ENCODE measurements around the gene FARS2.

The FARS2 gene

DNA sequence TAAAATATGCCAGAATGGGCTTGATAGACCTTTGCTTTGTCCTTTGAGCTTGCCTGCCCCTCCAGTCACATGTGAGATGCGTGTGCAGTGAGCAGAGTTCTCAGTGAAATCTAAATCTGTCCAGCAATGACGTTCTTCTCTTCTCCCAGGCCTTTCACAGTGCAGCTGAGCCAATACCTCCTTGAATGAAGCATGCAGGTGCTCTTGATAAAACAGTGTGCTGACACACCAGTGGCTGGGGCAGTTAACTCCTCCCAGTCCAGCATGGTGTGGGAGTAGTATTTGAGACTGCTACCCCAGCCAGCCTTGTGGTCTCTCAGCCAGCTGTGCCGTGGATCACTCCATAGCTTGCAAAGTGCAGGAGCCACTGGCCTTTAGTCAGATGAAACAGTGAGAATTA, 240.5 kb downstream of the FARS2 start:
- H3K9me3 ChIP-seq (ENCODE audit: insufficient read depth, low read depth, low read length) = no peaks in the 10 kb centered on the region
- H3K4me1 ChIP-seq (ENCODE audit: control insufficient read depth in 1 of 2, insufficient read depth in 2 of 2, low read length in 2 of 2) = no peaks in the 10 kb centered on the region
- H3K4ac ChIP-seq (ENCODE audit: low read depth, low read length) = no peak overlapping the region
- no peak overlapping the region for H4K12ac ChIP-seq (ENCODE audit: low read depth, low read length)
- H2BK5ac ChIP-seq (ENCODE audit: low read depth, low read length, poor library complexity) = no peak overlapping the region
- WGBS (ENCODE audit: extremely low coverage, insufficient coverage, insufficient read length) = no CpG with 5 or more reads among the region's 3 CpGs
- no peak overlapping the region for H3K27ac ChIP-seq (ENCODE audit: low read depth, low read length)
- H3K9ac ChIP-seq (ENCODE audit: low read length) = no peak overlapping the region
- H2AFZ ChIP-seq (ENCODE audit: insufficient read depth, low read length, poor library complexity) = no peak overlapping the region
- no peak overlapping the region for H2BK120ac ChIP-seq (ENCODE audit: insufficient read depth, low read length, poor library complexity)
- H4K8ac ChIP-seq (ENCODE audit: low read depth, low read length) = no peak overlapping the region
- no peak overlapping the region for H3K4me2 ChIP-seq (ENCODE audit: low read length)
- H3K14ac ChIP-seq (ENCODE audit: low read length) = no peak overlapping the region
- no peak for DNase-seq
- H2AK5ac ChIP-seq (ENCODE audit: low read length) = no peak overlapping the region
- H3K23ac ChIP-seq (ENCODE audit: low read length) = no peak overlapping the region
- no peak overlapping the region for H2BK12ac ChIP-seq (ENCODE audit: low read length)
- no peaks in the 10 kb centered on the region for H3K27me3 ChIP-seq (ENCODE audit: insufficient read depth, low read length)
- no peak overlapping the region for H3K4me3 ChIP-seq (ENCODE audit: low read depth, low read length)
- no peaks in the 10 kb centered on the region for H3K36me3 ChIP-seq (ENCODE audit: control insufficient read depth in 1 of 2, insufficient read depth in 2 of 2, low read length in 2 of 2)
- no peak overlapping the region for H3K18ac ChIP-seq (ENCODE audit: low read length)
- no peaks in the 10 kb centered on the region for H3K79me2 ChIP-seq (ENCODE audit: control insufficient read depth, insufficient read depth, low read length, poor library complexity)
- no peak overlapping the region for H4K91ac ChIP-seq (ENCODE audit: low read depth, low read length)
- H3K79me1 ChIP-seq (ENCODE audit: low read length) = no peaks in the 10 kb centered on the region

DNA sequence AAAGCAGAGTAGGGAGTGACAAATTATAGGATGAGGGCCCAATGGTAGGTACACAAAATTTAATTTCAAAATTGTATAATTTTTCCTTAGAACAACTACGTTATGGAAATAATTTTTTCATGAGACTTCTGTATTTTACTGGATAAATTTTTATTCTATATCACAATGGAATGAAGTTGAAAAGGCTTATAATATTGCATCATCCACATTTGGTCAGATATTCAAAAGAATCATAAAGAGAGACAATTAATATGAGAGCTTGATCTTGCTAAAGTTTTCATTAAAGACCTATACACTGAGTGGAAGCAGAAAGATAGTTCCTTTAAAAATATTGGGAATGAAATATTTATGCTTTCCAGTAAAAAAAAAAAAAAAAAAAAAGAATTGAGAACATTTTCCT, 242.8 kb downstream of the FARS2 start:
- Histone ChIP-seq H3K4me3 (ENCODE audit: low read depth, low read length) (no peak overlapping the region), H3K36me3 (ENCODE audit: control insufficient read depth in 1 of 2, insufficient read depth in 2 of 2, low read length in 2 of 2) (no peaks in the 10 kb centered on the region), H3K79me2 (ENCODE audit: control insufficient read depth, insufficient read depth, low read length, poor library complexity) (no peaks in the 10 kb centered on the region), H2BK5ac (ENCODE audit: low read depth, low read length, poor library complexity) (no peak overlapping the region), H3K79me1 (ENCODE audit: low read length) (no peaks in the 10 kb centered on the region), H3K14ac (ENCODE audit: low read length) (no peak overlapping the region), H4K91ac (ENCODE audit: low read depth, low read length) (no peak overlapping the region), H3K27me3 (ENCODE audit: insufficient read depth, low read length) (no peaks in the 10 kb centered on the region), H4K8ac (ENCODE audit: low read depth, low read length) (no peak overlapping the region), H2AK5ac (ENCODE audit: low read length) (no peak overlapping the region), H2AFZ (ENCODE audit: insufficient read depth, low read length, poor library complexity) (no peak overlapping the region), H4K12ac (ENCODE audit: low read depth, low read length) (no peak overlapping the region), H3K23ac (ENCODE audit: low read length) (no peak overlapping the region), H3K4me1 (ENCODE audit: control insufficient read depth in 1 of 2, insufficient read depth in 2 of 2, low read length in 2 of 2) (no peaks in the 10 kb centered on the region), H3K4me2 (ENCODE audit: low read length) (no peak overlapping the region), H3K9ac (ENCODE audit: low read length) (no peak overlapping the region), H2BK12ac (ENCODE audit: low read length) (no peak overlapping the region), H3K18ac (ENCODE audit: low read length) (no peak overlapping the region), H2BK120ac (ENCODE audit: insufficient read depth, low read length, poor library complexity) (no peak overlapping the region), H3K27ac (ENCODE audit: low read depth, low read length) (no peak overlapping the region), H3K9me3 (ENCODE audit: insufficient read depth, low read depth, low read length) (no peaks in the 10 kb centered on the region), H3K4ac (ENCODE audit: low read depth, low read length) (no peak overlapping the region)
- no peak for DNase-seq
- WGBS (ENCODE audit: extremely low coverage, insufficient coverage, insufficient read length) = no CpG with 5 or more reads among the region's 1 CpG

- Histone ChIP-seq H2AFZ (ENCODE audit: insufficient read depth, low read length, poor library complexity) (no peak overlapping the region), H3K18ac (ENCODE audit: low read length) (no peak overlapping the region), H2BK5ac (ENCODE audit: low read depth, low read length, poor library complexity) (no peak overlapping the region), H3K27me3 (ENCODE audit: insufficient read depth, low read length) (no peaks in the 10 kb centered on the region), H4K8ac (ENCODE audit: low read depth, low read length) (no peak overlapping the region), H4K12ac (ENCODE audit: low read depth, low read length) (no peak overlapping the region), H3K4me1 (ENCODE audit: control insufficient read depth in 1 of 2, insufficient read depth in 2 of 2, low read length in 2 of 2) (no peaks in the 10 kb centered on the region), H3K27ac (ENCODE audit: low read depth, low read length) (no peak overlapping the region), H4K91ac (ENCODE audit: low read depth, low read length) (no peak overlapping the region), H3K23ac (ENCODE audit: low read length) (no peak overlapping the region), H3K36me3 (ENCODE audit: control insufficient read depth in 1 of 2, insufficient read depth in 2 of 2, low read length in 2 of 2) (no peaks in the 10 kb centered on the region), H3K4me3 (ENCODE audit: low read depth, low read length) (no peak overlapping the region), H2BK120ac (ENCODE audit: insufficient read depth, low read length, poor library complexity) (no peak overlapping the region), H3K9me3 (ENCODE audit: insufficient read depth, low read depth, low read length) (no peaks in the 10 kb centered on the region), H3K9ac (ENCODE audit: low read length) (no peak overlapping the region), H3K4me2 (ENCODE audit: low read length) (no peak overlapping the region), H2BK12ac (ENCODE audit: low read length) (no peak overlapping the region), H3K4ac (ENCODE audit: low read depth, low read length) (no peak overlapping the region), H3K79me1 (ENCODE audit: low read length) (no peaks in the 10 kb centered on the region), H2AK5ac (ENCODE audit: low read length) (no peak overlapping the region), H3K79me2 (ENCODE audit: control insufficient read depth, insufficient read depth, low read length, poor library complexity) (no peaks in the 10 kb centered on the region), H3K14ac (ENCODE audit: low read length) (no peak overlapping the region)
- DNase-seq = no peak
- WGBS (ENCODE audit: extremely low coverage, insufficient coverage, insufficient read length) = no CpG with 5 or more reads among the region's 4 CpGs
Measured at GRCh38 chr6:5506149-5506548, 244.8 kb downstream of the FARS2 start.

DNA sequence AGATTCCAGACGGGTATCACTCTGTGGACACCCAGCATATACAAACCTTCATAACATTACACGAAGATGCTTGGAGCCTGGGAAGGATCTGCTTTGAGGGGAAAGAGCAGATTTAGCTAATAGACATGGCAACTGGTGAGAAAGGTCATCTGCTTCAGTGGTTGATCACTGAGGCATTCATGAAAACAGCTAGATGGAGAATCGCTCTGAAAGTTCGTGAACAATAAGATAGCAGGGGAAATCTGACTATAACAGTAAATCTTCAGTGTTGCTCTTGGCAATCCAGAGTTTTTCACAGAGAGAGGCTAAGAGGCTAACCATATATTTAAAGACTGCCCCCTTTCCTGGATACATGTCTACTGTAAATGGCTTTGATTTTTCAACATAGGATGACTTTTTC, 245.3 kb downstream of the FARS2 start:
- Histone ChIP-seq H3K79me2 (ENCODE audit: control insufficient read depth, insufficient read depth, low read length, poor library complexity) (no peaks in the 10 kb centered on the region), H4K91ac (ENCODE audit: low read depth, low read length) (no peak overlapping the region), H3K4ac (ENCODE audit: low read depth, low read length) (no peak overlapping the region), H2BK5ac (ENCODE audit: low read depth, low read length, poor library complexity) (no peak overlapping the region), H3K4me3 (ENCODE audit: low read depth, low read length) (no peak overlapping the region), H3K9me3 (ENCODE audit: insufficient read depth, low read depth, low read length) (no peaks in the 10 kb centered on the region), H3K27ac (ENCODE audit: low read depth, low read length) (no peak overlapping the region), H2BK12ac (ENCODE audit: low read length) (no peak overlapping the region), H3K4me1 (ENCODE audit: control insufficient read depth in 1 of 2, insufficient read depth in 2 of 2, low read length in 2 of 2) (no peaks in the 10 kb centered on the region), H3K23ac (ENCODE audit: low read length) (no peak overlapping the region), H2AK5ac (ENCODE audit: low read length) (no peak overlapping the region), H3K79me1 (ENCODE audit: low read length) (no peaks in the 10 kb centered on the region), H3K9ac (ENCODE audit: low read length) (no peak overlapping the region), H3K4me2 (ENCODE audit: low read length) (no peak overlapping the region), H3K14ac (ENCODE audit: low read length) (no peak overlapping the region), H3K18ac (ENCODE audit: low read length) (no peak overlapping the region), H3K27me3 (ENCODE audit: insufficient read depth, low read length) (no peaks in the 10 kb centered on the region), H4K8ac (ENCODE audit: low read depth, low read length) (no peak overlapping the region), H4K12ac (ENCODE audit: low read depth, low read length) (no peak overlapping the region), H3K36me3 (ENCODE audit: control insufficient read depth in 1 of 2, insufficient read depth in 2 of 2, low read length in 2 of 2) (no peaks in the 10 kb centered on the region), H2AFZ (ENCODE audit: insufficient read depth, low read length, poor library complexity) (no peak overlapping the region), H2BK120ac (ENCODE audit: insufficient read depth, low read length, poor library complexity) (no peak overlapping the region)
- DNase-seq = no peak
- no CpG with 5 or more reads among the region's 4 CpGs for WGBS (ENCODE audit: extremely low coverage, insufficient coverage, insufficient read length)
